Natural killer cell (primary cell): ENCODE measurements around the gene PAMR1. TPM values are rescaled to one million over a fixed set of nuclear protein-coding genes. Genes with fewer than 3 reads are reported as not detected.
A peak's percentile ranks its signal among the peaks of the same experiment; 100 is the strongest.

Experiments used
- ATAC-seq, 3 donors: fragments of 150-1000 bp in 2 of 3; fragments of 200-7000 bp in 1 of 3; cut with Tn5 transposase; 1 replicate in 1 of 3; 2 replicates in 2 of 3; pipeline ENCODE4 v1.10.0; 2021; ENCODE audit warnings: mild to moderate bottlenecking in 2 of 3, moderate library complexity in 2 of 3
- DNase-seq, 2 donors: peaks; one replicate each; pipeline versions ENCODE4 v3.0.0 to v3.0.0-alpha.2; 2013 to 2021; ENCODE audit warnings: mixed read lengths in 1 of 2
- H3K27ac ChIP-seq: one replicate; pipeline ENCODE4 v1.5.1; 2013; ENCODE audit warnings: mild to moderate bottlenecking, low read length
- H3K27me3 ChIP-seq: one replicate; pipeline ENCODE4 v1.6.1; 2013; ENCODE audit warnings: low read length; ENCODE audit not compliant: control insufficient read depth, insufficient read depth
- H3K36me3 ChIP-seq: one replicate; pipeline ENCODE4 v1.6.1; 2013; ENCODE audit warnings: low read length; ENCODE audit not compliant: control insufficient read depth, insufficient read depth
- H3K4me1 ChIP-seq: one replicate; pipeline ENCODE4 v1.6.1; 2013; ENCODE audit warnings: low read length; ENCODE audit not compliant: control insufficient read depth, insufficient read depth
- H3K4me3 ChIP-seq: one replicate; pipeline ENCODE4 v1.5.1; 2013; ENCODE audit warnings: low read length
- H3K9me3 ChIP-seq: one replicate; pipeline ENCODE4 v1.6.1; 2013; ENCODE audit warnings: low read length; ENCODE audit not compliant: control insufficient read depth, insufficient read depth
- H3K27ac Mint-ChIP-seq, 2 donors: one replicate each; pipeline ENCODE4 v1.8.0; 2022; ENCODE audit warnings: mild to moderate bottlenecking in 2 of 2, mixed read lengths in 2 of 2, moderate library complexity in 1 of 2
- H3K27me3 Mint-ChIP-seq, 2 donors: one replicate each; pipeline ENCODE4 v1.8.0; 2022; ENCODE audit warnings: low read depth in 2 of 2, mixed read lengths in 2 of 2
- H3K36me3 Mint-ChIP-seq: one replicate; pipeline ENCODE4 v1.8.0; 2022; ENCODE audit warnings: mixed read lengths
- H3K4me1 Mint-ChIP-seq, 2 donors: one replicate each; pipeline ENCODE4 v1.8.0; 2022; ENCODE audit warnings: mixed read lengths in 2 of 2
- H3K4me3 Mint-ChIP-seq: one replicate; pipeline ENCODE4 v1.8.0; 2022; ENCODE audit warnings: mild to moderate bottlenecking, moderate library complexity, mixed read lengths
- H3K9me3 Mint-ChIP-seq, 2 donors: one replicate each; pipeline ENCODE4 v1.8.0; 2022; ENCODE audit warnings: mixed read lengths in 2 of 2
- CTCF ChIP-seq: fragments of 200-600 bp; IDR thresholded peaks from one replicate; pipeline ENCODE4 v1.8.0; 2022; ENCODE audit warnings: antibody characterized with exemption
- WGBS: methylation state at CpG from one replicate; pipeline ENCODE4 v1.1.7; 2013; ENCODE audit warnings: missing lambda C conversion rate; ENCODE audit not compliant: insufficient coverage; 5-methylcytosine and 5-hydroxymethylcytosine counted together
- intact Hi-C: fragments of 100-400 bp; cut with micrococcal nuclease; formaldehyde crosslinking; loops from one replicate; pipeline ENCODE4 v1.14.2; 2022
- total RNA-seq, 4 donors: library from RNA; stranded (reverse); fragments of 120-200 nt in 1 of 4; gene quantifications; one replicate each; pipeline versions ENCODE4 v1.2.3 to v1.2.4, GENCODE V29; 2013 to 2022

Gene PAMR1
- total RNA-seq, 3 donors from 2014 or later (not counting 1 experiment from before 2014, with no cell fraction given): not detected

GRCh38 chr11:35419830-35420333 lies 105.5 kb downstream of the PAMR1 start:
- Mint-ChIP-seq H3K27ac (no peak overlapping the region), H3K27me3 (peaks cover 59 to 76% of the 10 kb centered on the region in 2 donors), H3K4me3 (no peak overlapping the region), H3K36me3 (no peaks in the 10 kb centered on the region), H3K9me3 (no peaks in the 10 kb centered on the region), H3K4me1 (peaks cover 0 to 5% of the 10 kb centered on the region in 2 donors)
- no peak overlapping the region for H3K4me3 ChIP-seq
- no peaks in the 10 kb centered on the region for H3K9me3 ChIP-seq
- H3K4me1 ChIP-seq: peaks cover 11% of the 10 kb centered on the region
- no peak overlapping the region for H3K27ac ChIP-seq
- no peak for ATAC-seq
- no peaks in the 10 kb centered on the region for H3K36me3 ChIP-seq
- H3K27me3 ChIP-seq: peaks cover 42% of the 10 kb centered on the region
- intact Hi-C loops: no loop called here
- DNase-seq: no peak
- TF ChIP-seq CTCF: no peak
- WGBS: 1% methylated on average over 41 of the region's 41 CpGs

- DNase-seq (no peak), ATAC-seq (no peak)
- no peak for TF ChIP-seq CTCF
- H3K27ac ChIP-seq: no peak within 1 kb of the TSS
- peaks cover 38% of the 10 kb centered on the region for H3K27me3 ChIP-seq
- H3K4me1 ChIP-seq: peaks cover 11% of the 10 kb centered on the region
- WGBS: under 1% methylated on average over 70 of the region's 71 CpGs
- H3K9me3 ChIP-seq: no peaks in the 10 kb centered on the region
- Mint-ChIP-seq H3K27ac (no peak within 1 kb of the TSS), H3K36me3 (no peaks in the 10 kb centered on the region), H3K4me1 (peaks cover 0 to 5% of the 10 kb centered on the region in 2 donors), H3K9me3 (no peaks in the 10 kb centered on the region), H3K27me3 (peaks cover 59 to 76% of the 10 kb centered on the region in 2 donors), H3K4me3 (peak within 1 kb of the TSS; percentile 61)
- no peaks in the 10 kb centered on the region for H3K36me3 ChIP-seq
- no peak within 1 kb of the TSS for H3K4me3 ChIP-seq
- intact Hi-C loops: no loop called here
These were observed 106.1 kb downstream of the PAMR1 start, which contains the start of gene SLC1A2 for GRCh38 chr11:35419184-35419829. Gene SLC1A2, minus strand, starts transcription at chr11:35419558. Its CDS starts 592 bp downstream, at chr11:35418966.

GRCh38 chr11:35418282-35419183 lies 106.9 kb downstream of the PAMR1 start:
- no peaks in the 10 kb centered on the region for H3K9me3 ChIP-seq
- no peak overlapping the region for H3K4me3 ChIP-seq
- H3K27me3 ChIP-seq: peaks cover 35% of the 10 kb centered on the region
- H3K4me1 ChIP-seq: peaks cover 11% of the 10 kb centered on the region
- H3K27ac Mint-ChIP-seq: no peak overlapping the region
- ATAC-seq (no peak), DNase-seq (no peak)
- TF ChIP-seq CTCF: no peak
- peaks cover 62 to 82% of the 10 kb centered on the region in 2 donors for H3K27me3 Mint-ChIP-seq
- H3K4me1 Mint-ChIP-seq: peaks cover 0 to 5% of the 10 kb centered on the region in 2 donors
- no peak overlapping the region for H3K27ac ChIP-seq
- no peaks in the 10 kb centered on the region for H3K36me3 Mint-ChIP-seq
- peak overlapping the region; percentile 61 for H3K4me3 Mint-ChIP-seq
- H3K36me3 ChIP-seq: no peaks in the 10 kb centered on the region
- WGBS: 4% methylated on average over 69 of the region's 69 CpGs
- no peaks in the 10 kb centered on the region for H3K9me3 Mint-ChIP-seq
- intact Hi-C loops: no loop called here
